H4 (cell line): ENCODE measurements around the gene TSPYL6. TPM values are rescaled to one million over a fixed set of nuclear protein-coding genes. Genes with fewer than 3 reads are reported as not detected.

ENCODE experiments used
- DNase-seq: peaks from one replicate; pipeline ENCODE4 v3.0.0-alpha.2; 2015; ENCODE audit warnings: low spot score
- total RNA-seq: library from RNA; depleted of rRNA; stranded (reverse); fragments of >200 nt; shearing (Covaris generic); gene quantifications from 2 replicates; pipeline ENCODE4 v1.2.3, GENCODE V29; 2014

TSPYL6 gene
- total RNA-seq, 1 experiment from 2014 or later: not detected

- DNase-seq: no peak
These were observed 2.1 kb upstream of the TSPYL6 start for GRCh38 chr2:54258166-54258565.

GRCh38 chr2:54255230-54256090 is 569 bp downstream of the TSPYL6 start:
- no peak for DNase-seq

- no peak for DNase-seq
These were observed 1.8 kb downstream of the TSPYL6 start for GRCh38 chr2:54254180-54254579.

GRCh38 chr2:54249629-54250028 is 6.4 kb downstream of the TSPYL6 start:
- DNase-seq: no peak

- no peak for DNase-seq
These were observed 8.9 kb downstream of the TSPYL6 start for GRCh38 chr2:54247115-54247514.

- DNase-seq: no peak
These were observed 15.2 kb downstream of the TSPYL6 start for GRCh38 chr2:54240515-54241469.

GRCh38 chr2:54239427-54239826 is 16.6 kb downstream of the TSPYL6 start:
- peak; percentile 13 for DNase-seq

GRCh38 chr2:54237428-54237827 is 18.6 kb downstream of the TSPYL6 start:
- DNase-seq: no peak

- DNase-seq: no peak
These were observed 22.0 kb downstream of the TSPYL6 start for GRCh38 chr2:54233832-54234649.

GRCh38 chr2:54228945-54229344 is 27.1 kb downstream of the TSPYL6 start:
- no peak for DNase-seq

GRCh38 chr2:54227798-54228197 is 28.2 kb downstream of the TSPYL6 start:
- no peak for DNase-seq

GRCh38 chr2:54226260-54226659 is 29.8 kb downstream of the TSPYL6 start:
- no peak for DNase-seq

GRCh38 chr2:54224997-54225396 is 31.0 kb downstream of the TSPYL6 start:
- no peak for DNase-seq

GRCh38 chr2:54213082-54213481 is 42.9 kb downstream of the TSPYL6 start:
- DNase-seq: no peak

GRCh38 chr2:54212456-54212855 is 43.6 kb downstream of the TSPYL6 start:
- DNase-seq: peak; percentile 90

GRCh38 chr2:54209379-54209778 is 46.6 kb downstream of the TSPYL6 start:
- no peak for DNase-seq

GRCh38 chr2:54208364-54209240 is 47.4 kb downstream of the TSPYL6 start:
- DNase-seq: no peak

GRCh38 chr2:54207666-54208195 is 48.3 kb downstream of the TSPYL6 start:
- no peak for DNase-seq

GRCh38 chr2:54206596-54206995 is 49.4 kb downstream of the TSPYL6 start:
- DNase-seq: peak; percentile 16

GRCh38 chr2:54204476-54204875 is 51.6 kb downstream of the TSPYL6 start:
- DNase-seq: no peak
